Naive B cell (primary cell): Measurements from ENCODE around the gene ITIH1. TPM values are rescaled to one million over a fixed set of nuclear protein-coding genes. Genes with fewer than 3 reads are reported as not detected.

Source experiments
- ATAC-seq, 2 donors: fragments of 150-1000 bp; cut with Tn5 transposase; 2 replicates each; pipeline ENCODE4 v1.10.0; 2021; ENCODE audit warnings: low read depth in 2 of 2, mild to moderate bottlenecking in 2 of 2, moderate library complexity in 2 of 2
- DNase-seq: peaks from one replicate; pipeline ENCODE4 v3.0.0; 2022
- H3K27ac Mint-ChIP-seq, 6 donors: one replicate each; pipeline ENCODE4 v1.8.0; 2020 to 2022; ENCODE audit warnings: mild to moderate bottlenecking in 6 of 6, mixed read lengths in 6 of 6, moderate library complexity in 5 of 6, inconsistent platforms in 2 of 6
- H3K27me3 Mint-ChIP-seq, 3 donors: one replicate each; pipeline ENCODE4 v1.8.0; 2021 to 2022; ENCODE audit warnings: mixed read lengths in 3 of 3, mild to moderate bottlenecking in 1 of 3
- H3K36me3 Mint-ChIP-seq, 2 donors: one replicate each; pipeline ENCODE4 v1.8.0; 2020 to 2022; ENCODE audit warnings: mixed read lengths in 2 of 2, inconsistent platforms in 1 of 2, mild to moderate bottlenecking in 1 of 2
- H3K4me1 Mint-ChIP-seq, 3 donors: one replicate each; pipeline ENCODE4 v1.8.0; 2020 to 2022; ENCODE audit warnings: mixed read lengths in 3 of 3, inconsistent platforms in 1 of 3, mild to moderate bottlenecking in 1 of 3, moderate library complexity in 1 of 3
- H3K4me3 Mint-ChIP-seq, 8 donors: one replicate each; pipeline ENCODE4 v1.8.0; 2020 to 2022; ENCODE audit warnings: mild to moderate bottlenecking in 8 of 8, mixed read lengths in 8 of 8, moderate library complexity in 8 of 8, inconsistent platforms in 2 of 8
- H3K9me3 Mint-ChIP-seq, 7 donors: one replicate each; pipeline ENCODE4 v1.8.0; 2020 to 2022; ENCODE audit warnings: mixed read lengths in 7 of 7, mild to moderate bottlenecking in 5 of 7, inconsistent platforms in 2 of 7, moderate library complexity in 1 of 7
- polyA plus RNA-seq, 6 donors: library from polyadenylated mRNA; unstranded; fragments of 300-500 nt; fragmentation: Illumina TruSeq; gene quantifications; one replicate each; pipeline ENCODE4 v1.2.3, GENCODE V29; 2021; ENCODE audit warnings: low read depth in 6 of 6

The ITIH1 gene
- polyA plus RNA-seq, 6 donors from 2014 or later, result 1.7 to 3.7 TPM; not detected in 4

GRCh38 chr3:52835766-52836470, 58.5 kb downstream of the ITIH1 start:
- Mint-ChIP-seq H3K36me3 (peaks cover 4 to 8% of the 10 kb centered on the region in 2 donors), H3K4me3 (no peak overlapping the region), H3K9me3 (no peaks in the 10 kb centered on the region), H3K4me1 (peaks cover 0 to 5% (median 0%) of the 10 kb centered on the region in 3 donors), H3K27me3 (no peaks in the 10 kb centered on the region), H3K27ac (no peak overlapping the region)
- DNase-seq (no peak), ATAC-seq (no peak)

DNA sequence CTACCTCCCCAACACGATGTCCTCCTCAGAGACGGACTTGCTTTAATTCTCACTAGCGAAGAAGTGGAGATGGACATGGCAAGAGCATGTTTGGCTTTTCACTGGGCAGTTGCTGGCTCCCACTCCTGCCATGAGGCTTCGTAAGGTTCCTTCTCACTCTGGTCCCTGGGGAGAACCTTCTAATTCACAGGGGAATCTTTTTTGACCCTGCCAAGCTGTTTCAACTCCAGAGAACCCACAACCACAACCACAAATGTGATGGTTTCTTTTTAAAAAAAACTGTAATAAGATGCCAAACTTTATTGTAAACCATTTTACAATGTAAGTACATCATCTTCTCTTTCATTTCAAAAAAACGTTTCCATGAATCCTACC, 59.1 kb downstream of the ITIH1 start:
- Mint-ChIP-seq H3K36me3 (peaks cover 4 to 12% of the 10 kb centered on the region in 2 donors), H3K27me3 (no peaks in the 10 kb centered on the region), H3K9me3 (no peaks in the 10 kb centered on the region), H3K27ac (peak overlapping the region in 2 of 6 donors; percentile 53 to 81), H3K4me1 (peaks cover 0 to 5% (median 0%) of the 10 kb centered on the region in 3 donors), H3K4me3 (no peak overlapping the region)
- ATAC-seq (no peak), DNase-seq (no peak)

DNA sequence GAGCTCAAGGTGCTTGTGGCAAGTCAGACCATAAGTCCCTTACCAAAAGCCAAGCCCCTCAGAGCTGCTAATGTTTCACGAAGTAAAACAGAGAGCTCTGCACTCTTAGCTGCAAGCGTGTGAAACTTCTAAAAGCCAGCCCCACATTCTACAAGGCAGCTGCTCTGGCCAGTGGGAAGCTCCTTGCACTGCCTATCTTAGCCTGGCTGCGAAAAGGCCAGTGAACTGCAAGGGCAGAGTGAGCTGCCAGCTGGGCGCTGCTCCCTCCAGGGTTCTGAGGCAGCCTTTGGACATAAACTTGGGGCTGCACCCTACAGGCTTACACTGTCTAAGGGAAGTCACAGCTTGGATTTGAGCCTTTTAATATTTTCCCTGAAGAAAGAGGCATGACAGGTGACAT, 59.6 kb downstream of the ITIH1 start:
- H3K27ac Mint-ChIP-seq, result peak overlapping the region in 2 of 6 donors; percentile 53 to 81

DNA sequence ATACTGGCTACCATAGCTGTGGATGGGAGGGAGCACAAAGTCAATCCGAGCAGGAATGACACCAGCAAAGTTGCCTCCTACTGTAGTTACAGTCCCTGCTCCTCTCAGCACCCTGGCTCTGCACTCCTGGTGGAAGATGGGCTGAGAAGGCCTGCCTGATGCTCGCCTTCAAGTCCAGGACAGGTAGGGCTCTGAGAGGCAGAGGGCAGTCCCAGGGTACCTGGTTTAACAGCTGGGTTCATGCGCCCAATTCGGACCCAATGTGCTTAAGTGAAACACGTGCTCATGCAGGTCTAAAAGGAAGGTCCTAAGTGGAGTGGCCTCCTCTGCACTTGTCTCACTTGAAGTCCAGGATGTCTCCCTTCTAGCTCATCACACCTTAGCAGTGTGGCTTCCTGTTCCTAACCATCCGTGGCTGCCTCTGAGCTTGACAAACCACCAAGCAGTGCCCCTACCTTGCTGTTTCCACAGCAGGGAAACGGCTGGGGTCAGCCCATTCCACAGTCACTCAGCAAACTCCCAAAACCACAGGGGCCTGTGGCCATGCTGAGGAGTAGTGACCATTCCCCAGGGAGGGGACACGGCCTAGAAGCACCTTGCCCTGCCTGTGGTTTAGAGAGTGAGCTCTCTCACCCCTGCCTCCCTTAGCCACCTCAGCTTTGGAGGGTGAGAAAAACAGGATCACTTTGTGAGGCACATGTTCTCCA, 61.3 kb downstream of the ITIH1 start:
- no peaks in the 10 kb centered on the region for H3K27me3 Mint-ChIP-seq
- ATAC-seq (no peak), DNase-seq (no peak)
- H3K4me3 Mint-ChIP-seq, result no peak overlapping the region
- H3K4me1 Mint-ChIP-seq, result peaks cover 0 to 5% (median 0%) of the 10 kb centered on the region in 3 donors
- H3K9me3 Mint-ChIP-seq, result no peaks in the 10 kb centered on the region
- peak overlapping the region in 1 of 6 donors; percentile 26 for H3K27ac Mint-ChIP-seq
- peaks cover 4 to 26% of the 10 kb centered on the region in 2 donors for H3K36me3 Mint-ChIP-seq

More for the DNA sequence above, 59.6 kb downstream of the ITIH1 start:
- no peak for ATAC-seq
- Mint-ChIP-seq H3K27me3 (no peaks in the 10 kb centered on the region), H3K4me3 (no peak overlapping the region), H3K4me1 (peaks cover 0 to 5% (median 0%) of the 10 kb centered on the region in 3 donors), H3K36me3 (peaks cover 4 to 17% of the 10 kb centered on the region in 2 donors), H3K9me3 (no peaks in the 10 kb centered on the region)
- no peak for DNase-seq

- no peak overlapping the region for H3K27ac Mint-ChIP-seq
- ATAC-seq, result no peak
- H3K36me3 Mint-ChIP-seq, result peaks cover 4 to 26% of the 10 kb centered on the region in 2 donors
- no peaks in the 10 kb centered on the region for H3K27me3 Mint-ChIP-seq
- no peak overlapping the region for H3K4me3 Mint-ChIP-seq
- no peak for DNase-seq
- no peaks in the 10 kb centered on the region for H3K9me3 Mint-ChIP-seq
- peaks cover 0 to 5% (median 0%) of the 10 kb centered on the region in 3 donors for H3K4me1 Mint-ChIP-seq
Measured at GRCh38 chr3:52839268-52839575, 61.8 kb downstream of the ITIH1 start.

GRCh38 chr3:52839892-52840545, 62.6 kb downstream of the ITIH1 start:
- Mint-ChIP-seq H3K27ac (peak overlapping the region in 2 of 6 donors; percentile 10 to 86), H3K4me1 (peaks cover 0 to 5% (median 0%) of the 10 kb centered on the region in 3 donors), H3K4me3 (peak overlapping the region in 1 of 8 donors; percentile 69), H3K9me3 (peaks cover 0 to 2% (median 0%) of the 10 kb centered on the region in 7 donors), H3K36me3 (peaks cover 4 to 26% of the 10 kb centered on the region in 2 donors), H3K27me3 (no peaks in the 10 kb centered on the region)
- ATAC-seq, result no peak
- DNase-seq, result no peak

GRCh38 chr3:52841211-52841980, 64.0 kb downstream of the ITIH1 start:
- Mint-ChIP-seq H3K9me3 (peaks cover 0 to 2% (median 0%) of the 10 kb centered on the region in 7 donors), H3K36me3 (peaks cover 4 to 26% of the 10 kb centered on the region in 2 donors), H3K4me3 (no peak overlapping the region)

More at GRCh38 chr3:52841211-52841980, 64.0 kb downstream of the ITIH1 start:
- peak overlapping the region in 2 of 6 donors; percentile 47 to 66 for H3K27ac Mint-ChIP-seq
- no peaks in the 10 kb centered on the region for H3K27me3 Mint-ChIP-seq
- H3K4me1 Mint-ChIP-seq, result peaks cover 0 to 7% (median under 1%) of the 10 kb centered on the region in 3 donors
- DNase-seq, result no peak
- no peak for ATAC-seq

Other genes starting within 250 kb of the ITIH1 start
- under 1 TPM in 2 of 6 donors, not detected in 4; 0.13 to 0.86 TPM for gene NT5DC2, start 243.7 kb upstream of the ITIH1 start, polyA plus RNA-seq
- gene UQCC5, start 241.0 kb upstream of the ITIH1 start, polyA plus RNA-seq, result 10 to 100 TPM; 10.5 to 54.7 (median 20.2) TPM
- 100 to 1,000 TPM in 3 of 6 donors, 10 to 100 TPM in 3; 88.7 to 133 (median 95.8) TPM for gene PBRM1, start 91.7 kb upstream of the ITIH1 start, polyA plus RNA-seq
- gene GNL3, start 91.6 kb upstream of the ITIH1 start, polyA plus RNA-seq, result 10 to 100 TPM; 39.2 to 63.8 (median 58.2) TPM
- 10 to 100 TPM; 26.5 to 57.9 (median 41.4) TPM for gene GLT8D1, start 71.8 kb upstream of the ITIH1 start, polyA plus RNA-seq
- 100 to 1,000 TPM; 312 to 425 (median 327) TPM for gene SPCS1, start 71.5 kb upstream of the ITIH1 start, polyA plus RNA-seq
- gene NEK4, start 6.7 kb upstream of the ITIH1 start, polyA plus RNA-seq, result 10 to 100 TPM in 4 of 6 donors, 1 to 10 TPM in 2; 8.9 to 24.8 (median 12.7) TPM
- gene ITIH3, start 17.2 kb downstream of the ITIH1 start, polyA plus RNA-seq, result not detected
- gene ITIH4, start 53.1 kb downstream of the ITIH1 start, polyA plus RNA-seq, result not detected
- under 1 TPM in 1 of 6 donors, not detected in 5; 0.76 TPM for gene MUSTN1, start 57.4 kb downstream of the ITIH1 start, polyA plus RNA-seq
- 10 to 100 TPM in 1 of 6 donors, 1 to 10 TPM in 5; 3.6 to 10.2 (median 5.9) TPM for gene STIMATE, start 119.9 kb downstream of the ITIH1 start, polyA plus RNA-seq